Keratinocyte (primary cell): Measurements from ENCODE around the gene KCNK7. TPM values are rescaled to one million over a fixed set of nuclear protein-coding genes. Genes with fewer than 3 reads are reported as not detected.

ENCODE experiments used
- DNase-seq: peaks from one replicate; pipeline ENCODE4 v3.0.0-alpha.2; 2011; ENCODE audit warnings: low read depth, missing footprints, low spot score
- FAIRE-seq: peaks from 2 replicates; lab custom pipeline; 2011; peaks lifted over from hg19 to GRCh38; lab: Jason Lieb, UNC
- H2AFZ ChIP-seq: 2 replicates; pipeline ENCODE4 v1.6.0; 2012; ENCODE audit warnings: low read length, control low read depth, inconsistent platforms; ENCODE audit not compliant: control insufficient read depth
- H3K27ac ChIP-seq: 2 replicates; pipeline ENCODE4 v1.5.1; 2011; ENCODE audit warnings: low read length; ENCODE audit not compliant: control insufficient read depth, insufficient read depth
- H3K27me3 ChIP-seq: 3 replicates; pipeline ENCODE4 v1.6.0; 2011; ENCODE audit warnings: low read length; ENCODE audit not compliant: control insufficient read depth, insufficient read depth; ENCODE audit errors: extremely low read depth
- H3K36me3 ChIP-seq, 2 experiments: 2 replicates in 1 of 2; 3 replicates in 1 of 2; pipeline ENCODE4 v1.5.1; 2011; ENCODE audit warnings: low read length in 2 of 2, mild to moderate bottlenecking in 1 of 2; ENCODE audit not compliant: control insufficient read depth in 2 of 2, insufficient read depth in 2 of 2; ENCODE audit errors: extremely low read depth in 1 of 2
- H3K4me1 ChIP-seq: 3 replicates; pipeline ENCODE4 v1.5.1; 2011; ENCODE audit warnings: low read length; ENCODE audit not compliant: control insufficient read depth, insufficient read depth; ENCODE audit errors: extremely low read depth
- H3K4me2 ChIP-seq: 3 replicates; pipeline ENCODE4 v1.6.0; 2011; ENCODE audit warnings: low read depth, low read length; ENCODE audit not compliant: control insufficient read depth, insufficient read depth; ENCODE audit errors: extremely low read depth
- H3K4me3 ChIP-seq, 3 experiments: fragments of 200-600 bp in 1 of 3; sonication (generic) in 1 of 3; 2 replicates in 2 of 3; 3 replicates in 1 of 3; pipeline ENCODE4 v1.5.1; 2011 to 2016; ENCODE audit warnings: low read length in 3 of 3, mild to moderate bottlenecking in 3 of 3, control low read depth in 2 of 3, inconsistent platforms in 1 of 3, low read depth in 1 of 3, mixed read lengths in 1 of 3, mixed run types in 1 of 3, moderate library complexity in 1 of 3; ENCODE audit not compliant: control insufficient read depth in 2 of 3, insufficient read depth in 2 of 3; ENCODE audit errors: extremely low read depth in 1 of 3
- H3K79me2 ChIP-seq: 2 replicates; pipeline ENCODE4 v1.6.0; 2012; ENCODE audit warnings: low read length; ENCODE audit not compliant: control insufficient read depth, insufficient read depth
- H3K9ac ChIP-seq: 3 replicates; pipeline ENCODE4 v1.6.0; 2011; ENCODE audit warnings: low read length; ENCODE audit not compliant: control insufficient read depth, insufficient read depth; ENCODE audit errors: extremely low read depth
- H3K9me1 ChIP-seq: 3 replicates; pipeline ENCODE4 v1.6.0; 2011; ENCODE audit warnings: low read length; ENCODE audit not compliant: control insufficient read depth, insufficient read depth; ENCODE audit errors: extremely low read depth
- H3K9me3 ChIP-seq: 2 replicates; pipeline ENCODE4 v1.5.1; 2012; ENCODE audit warnings: low read depth, low read length; ENCODE audit not compliant: control insufficient read depth
- H4K20me1 ChIP-seq: 3 replicates; pipeline ENCODE4 v1.6.0; 2011; ENCODE audit warnings: low read length; ENCODE audit not compliant: control insufficient read depth, insufficient read depth; ENCODE audit errors: extremely low read depth
- EZH2 ChIP-seq: IDR thresholded peaks from one replicate; pipeline ENCODE4 v1.6.1; 2012; ENCODE audit warnings: inconsistent platforms, mild to moderate bottlenecking, low read length, moderate library complexity
- dilution Hi-C: fragments of 300-500 bp; cut with MboI; formaldehyde crosslinking; loops from one replicate; pipeline ENCODE4 v1.7.0; 2020; ENCODE audit warnings: low sequenced_read_pairs; ENCODE audit not compliant: extremely low pct_ligation_motif_present
- polyA plus RNA-seq, 5 experiments: library from polyadenylated mRNA; depleted of rRNA in 3 of 5; stranded (reverse) in 3 of 5; stranded (forward) in 1 of 5; unstranded in 1 of 5; fragments of >200 nt; gene quantifications; 1 replicate in 1 of 5; 2 replicates in 3 of 5; 3 replicates in 1 of 5; pipeline versions ENCODE4 v1.2.1 to v1.2.3, GENCODE V29; 2011 to 2012; ENCODE audit warnings: missing spikeins in 2 of 5, low read depth in 1 of 5, low replicate concordance in 1 of 5
- TF ChIP-seq, protein P1 (sequence below), 3 experiments: IDR thresholded peaks in 1 of 3; conservative IDR thresholded peaks in 1 of 3; optimal IDR thresholded peaks in 1 of 3; 2 replicates in 2 of 3; 3 replicates in 1 of 3; pipeline versions ENCODE3 to v1.5.1; 2011; ENCODE audit warnings: low read length in 3 of 3, mild to moderate bottlenecking in 3 of 3, moderate library complexity in 2 of 3, control low read depth in 1 of 3, inconsistent platforms in 1 of 3; ENCODE audit not compliant: insufficient read depth in 2 of 3; ENCODE audit errors: extremely low read depth in 1 of 3

The KCNK7 gene
- polyA plus RNA-seq, 1 donor (not counting 4 experiments of a cell fraction or from before 2014, with no cell fraction given): 0.46 TPM

DNA sequence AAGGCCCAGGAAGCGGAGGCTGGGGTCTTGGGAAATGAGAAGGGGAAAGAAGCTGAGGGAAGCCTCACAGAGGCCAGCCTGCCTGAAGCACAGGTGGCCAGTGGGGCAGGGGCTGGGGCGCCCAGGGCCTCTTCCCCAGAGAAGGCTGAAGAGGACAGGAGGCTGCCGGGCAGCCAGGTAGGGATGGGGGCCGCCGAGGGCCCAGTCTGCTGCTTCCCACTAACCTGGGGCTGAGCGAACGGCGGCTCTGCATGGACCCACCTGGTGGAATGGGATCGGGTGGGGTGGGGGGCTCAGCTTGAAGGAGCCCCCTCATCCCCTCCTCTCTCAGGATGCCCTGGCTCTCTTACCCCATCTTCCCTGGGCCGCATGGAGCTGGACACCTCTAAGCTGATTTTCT, 12.0 kb downstream of the KCNK7 start:
- H3K4me1 ChIP-seq: peaks cover 10% of the 10 kb centered on the region
- peaks cover 17 to 18% of the 10 kb centered on the region in 2 experiments for H3K36me3 ChIP-seq
- H3K4me2 ChIP-seq: no peak overlapping the region
- H2AFZ ChIP-seq: no peak overlapping the region
- H4K20me1 ChIP-seq: peaks cover 4% of the 10 kb centered on the region
- no peaks in the 10 kb centered on the region for H3K9me1 ChIP-seq
- FAIRE-seq (no peak), DNase-seq (no peak)
- H3K9ac ChIP-seq: no peak overlapping the region
- no peaks in the 10 kb centered on the region for H3K27me3 ChIP-seq
- no peak for TF ChIP-seq EZH2
- TF ChIP-seq, protein P1, sequence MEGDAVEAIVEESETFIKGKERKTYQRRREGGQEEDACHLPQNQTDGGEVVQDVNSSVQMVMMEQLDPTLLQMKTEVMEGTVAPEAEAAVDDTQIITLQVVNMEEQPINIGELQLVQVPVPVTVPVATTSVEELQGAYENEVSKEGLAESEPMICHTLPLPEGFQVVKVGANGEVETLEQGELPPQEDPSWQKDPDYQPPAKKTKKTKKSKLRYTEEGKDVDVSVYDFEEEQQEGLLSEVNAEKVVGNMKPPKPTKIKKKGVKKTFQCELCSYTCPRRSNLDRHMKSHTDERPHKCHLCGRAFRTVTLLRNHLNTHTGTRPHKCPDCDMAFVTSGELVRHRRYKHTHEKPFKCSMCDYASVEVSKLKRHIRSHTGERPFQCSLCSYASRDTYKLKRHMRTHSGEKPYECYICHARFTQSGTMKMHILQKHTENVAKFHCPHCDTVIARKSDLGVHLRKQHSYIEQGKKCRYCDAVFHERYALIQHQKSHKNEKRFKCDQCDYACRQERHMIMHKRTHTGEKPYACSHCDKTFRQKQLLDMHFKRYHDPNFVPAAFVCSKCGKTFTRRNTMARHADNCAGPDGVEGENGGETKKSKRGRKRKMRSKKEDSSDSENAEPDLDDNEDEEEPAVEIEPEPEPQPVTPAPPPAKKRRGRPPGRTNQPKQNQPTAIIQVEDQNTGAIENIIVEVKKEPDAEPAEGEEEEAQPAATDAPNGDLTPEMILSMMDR (optimal IDR thresholded peaks at IDR 0.05 in 1 of 3, IDR thresholded peaks at IDR 0.05 in 1 of 3, conservative IDR thresholded peaks at IDR 0.05 in 1 of 3; ENCODE audit: extremely low read depth in 1 of 3, insufficient read depth in 2 of 3, low read length in 3 of 3): no peak
- dilution Hi-C loops: no loop called here
- H3K9me3 ChIP-seq: no peaks in the 10 kb centered on the region
- H3K27ac ChIP-seq: no peak overlapping the region
- no peaks in the 10 kb centered on the region for H3K79me2 ChIP-seq
- H3K4me3 ChIP-seq: no peak overlapping the region

DNA sequence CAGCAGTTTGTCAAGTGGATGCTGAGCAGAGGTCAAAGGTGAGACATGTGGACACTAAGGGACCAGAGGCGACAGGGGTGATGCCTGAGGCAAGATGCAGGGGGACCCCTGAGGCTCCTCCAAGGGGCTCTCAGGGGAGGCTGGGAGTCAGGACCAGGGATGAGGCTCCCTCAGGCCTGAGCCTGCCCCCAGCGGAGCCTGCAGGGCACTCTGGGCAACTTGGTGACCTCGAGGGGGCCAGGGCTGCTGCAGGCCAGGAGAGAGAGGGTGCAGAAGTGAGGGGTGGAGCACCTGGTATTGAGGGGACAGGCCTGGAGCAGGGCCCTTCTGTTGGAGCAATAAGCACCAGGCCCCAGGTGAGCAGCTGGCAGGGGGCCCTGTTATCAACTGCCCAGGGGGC, 13.7 kb downstream of the KCNK7 start:
- H3K9ac ChIP-seq: no peak overlapping the region
- dilution Hi-C loops: no loop called here
- H3K4me2 ChIP-seq: no peak overlapping the region
- no peak overlapping the region for H3K27ac ChIP-seq
- no peaks in the 10 kb centered on the region for H3K27me3 ChIP-seq
- H3K4me1 ChIP-seq: peaks cover 10% of the 10 kb centered on the region
- TF ChIP-seq EZH2: no peak
- TF ChIP-seq, protein P1 (optimal IDR thresholded peaks at IDR 0.05 in 1 of 3, IDR thresholded peaks at IDR 0.05 in 1 of 3, conservative IDR thresholded peaks at IDR 0.05 in 1 of 3; ENCODE audit: extremely low read depth in 1 of 3, insufficient read depth in 2 of 3, low read length in 3 of 3): no peak
- no peak overlapping the region for H2AFZ ChIP-seq
- peaks cover 14 to 18% of the 10 kb centered on the region in 2 experiments for H3K36me3 ChIP-seq
- no peaks in the 10 kb centered on the region for H3K9me1 ChIP-seq
- no peak overlapping the region for H3K4me3 ChIP-seq
- no peaks in the 10 kb centered on the region for H3K9me3 ChIP-seq
- H3K79me2 ChIP-seq: no peaks in the 10 kb centered on the region
- no peak for DNase-seq
- no peak for FAIRE-seq
- peaks cover 7% of the 10 kb centered on the region for H4K20me1 ChIP-seq
